ACHN (cell line): Measurements from ENCODE around the gene CWC22.
"Not testable (repeated sequence)": the region's sequence is repeated elsewhere in the genome, so short reads cannot be mapped to it uniquely, and the experiment has no call there.

Source experiments
- DNase-seq: peaks from one replicate; pipeline ENCODE4 v3.0.0-alpha.2; 2015
- in situ Hi-C: cut with HindIII; loops from 2 replicates; pipeline ENCODE4 v1.10.0; 2017; ENCODE audit warnings: low sequenced_read_pairs, low pct_ligation_motif_present, low pct_unique_long_range_greater_than_20kb

Gene CWC22

DNA sequence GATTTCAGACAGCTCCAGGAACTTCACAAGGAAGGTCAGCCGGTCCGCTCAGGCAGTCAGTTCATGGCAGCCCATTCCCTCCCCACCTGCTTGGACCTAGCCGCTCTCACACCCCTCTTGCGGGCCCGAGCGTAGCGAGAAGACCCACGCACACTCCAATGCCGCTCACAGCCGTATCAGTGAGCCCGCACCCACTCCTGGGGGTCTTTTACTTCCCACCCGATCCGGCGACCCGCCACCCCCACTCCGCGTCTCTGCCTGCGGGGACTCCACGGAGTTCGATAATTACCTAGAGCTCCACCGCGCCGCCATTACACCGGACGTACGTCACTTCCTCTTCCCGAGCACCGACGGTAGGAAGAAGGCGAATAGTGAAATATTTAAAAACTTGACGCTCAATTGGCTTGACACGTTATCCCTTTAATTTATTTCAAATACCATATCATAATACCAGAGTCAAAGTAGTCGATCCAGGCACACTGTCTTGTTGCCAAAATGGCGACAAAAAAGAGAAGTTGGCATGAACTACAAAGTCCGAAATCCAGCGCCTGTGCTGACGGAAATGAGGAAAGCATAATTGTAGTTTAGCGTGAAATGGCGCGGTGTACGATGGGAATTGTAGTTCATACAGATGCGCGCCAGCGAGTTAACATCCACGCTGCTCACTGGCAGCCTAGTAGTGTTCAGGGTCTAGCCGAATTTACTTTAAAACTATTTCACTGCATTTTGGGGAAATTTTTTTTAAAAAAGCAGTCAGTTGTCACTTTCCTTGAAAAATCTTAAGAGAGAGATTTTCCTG, at the start of gene CWC22:
TSS of gene CWC22 (minus strand) at position 517 of the 799 bp plus-strand sequence. CDS start 13,956 bp downstream, outside the sequence.
- in situ Hi-C loops = no loop called here
- peak; percentile 94 for DNase-seq

DNA sequence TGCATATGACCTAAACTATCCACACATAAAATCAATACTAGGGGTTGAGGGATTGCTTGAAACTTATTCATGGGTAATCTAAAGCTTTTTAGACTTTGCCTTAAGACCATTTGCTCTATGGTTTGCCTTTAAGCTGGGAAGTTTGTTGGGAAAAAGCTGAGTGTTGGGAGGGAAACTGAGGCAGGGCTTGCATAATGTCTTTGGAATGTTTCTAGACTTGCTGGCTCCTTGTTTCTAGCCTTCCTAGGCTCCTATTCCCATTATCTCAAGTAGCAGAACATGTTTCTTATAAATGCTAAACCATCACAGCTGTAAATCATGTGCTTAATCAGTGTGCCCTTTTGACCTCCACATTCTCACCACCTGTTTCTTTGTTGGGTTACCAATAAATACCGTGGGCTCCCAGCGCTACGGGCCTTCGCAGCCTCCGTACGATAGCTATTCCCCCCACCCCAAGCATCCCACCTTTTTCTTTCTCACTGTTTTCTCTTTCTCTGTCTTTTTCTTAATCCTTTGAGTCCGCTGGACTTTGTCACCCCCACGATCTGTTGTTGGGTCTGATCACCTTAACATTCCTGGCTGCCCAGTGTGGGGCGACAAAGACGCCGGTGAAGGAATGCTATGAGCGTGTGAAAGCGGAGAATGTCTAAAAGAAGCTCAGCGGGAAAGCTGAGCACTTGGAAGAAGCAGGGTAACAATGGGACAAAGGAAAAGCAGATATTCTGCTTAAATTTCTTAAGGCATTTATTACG, 49.4 kb upstream of the CWC22 start:
- in situ Hi-C loops = no loop called here
- no peak for DNase-seq

DNA sequence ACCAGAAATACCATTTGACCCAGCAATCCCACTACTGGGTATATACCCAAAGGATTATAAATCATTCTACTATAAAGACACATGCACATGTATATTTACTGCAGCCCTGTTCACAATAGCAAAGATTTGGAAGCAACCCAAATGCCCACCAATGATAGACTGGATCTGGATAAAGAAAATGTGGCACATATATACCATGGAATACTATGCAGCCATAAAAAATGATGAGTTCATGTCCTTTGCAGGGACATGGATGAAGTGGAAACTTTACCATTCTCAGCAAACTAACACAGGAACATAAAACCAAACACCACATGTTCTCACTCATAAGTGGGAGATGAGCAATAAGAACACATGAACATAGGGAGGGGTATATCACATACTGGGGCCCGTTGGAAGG, 47.5 kb upstream of the CWC22 start:
- in situ Hi-C loops, DNase-seq: not testable (repeated sequence)

DNA sequence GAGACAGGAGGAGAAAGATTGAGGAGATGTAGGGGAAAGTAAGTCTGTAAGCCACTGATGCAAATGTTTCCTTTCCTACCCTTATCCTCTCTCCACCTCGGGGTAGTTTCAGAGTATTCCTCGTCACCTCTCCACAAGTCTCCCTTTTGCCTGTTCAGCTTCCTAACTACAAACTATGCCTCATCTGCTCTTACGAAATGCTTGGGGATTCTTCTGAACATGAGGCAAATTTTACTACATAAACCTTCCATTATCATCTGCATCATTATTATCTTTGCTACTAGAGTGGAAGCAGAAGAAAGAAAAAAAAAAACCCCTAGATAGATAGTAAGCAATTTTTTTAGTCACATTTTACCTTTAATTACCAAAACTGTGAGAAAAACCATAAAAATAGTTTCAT, 43.1 kb upstream of the CWC22 start:
- no peak for DNase-seq
- in situ Hi-C loops = no loop called here

DNA sequence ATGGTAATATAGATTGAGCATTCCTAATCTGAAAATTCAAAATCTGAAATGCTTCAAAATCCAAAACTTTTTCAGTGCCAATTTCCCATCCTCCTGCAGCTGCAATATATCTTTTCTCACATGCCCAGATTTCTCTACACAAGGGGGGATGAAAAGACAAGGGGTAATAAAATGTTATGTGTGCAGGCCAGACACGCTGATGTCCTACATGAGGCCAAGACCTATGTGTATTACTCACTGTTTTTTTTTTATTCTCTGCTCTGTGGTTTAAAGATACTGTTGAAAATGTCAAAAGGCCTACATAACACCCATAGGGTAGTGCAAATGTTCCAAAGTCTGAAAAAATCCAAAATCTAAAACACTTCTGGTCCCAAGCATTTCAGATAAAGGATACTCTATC, 41.2 kb upstream of the CWC22 start:
- no peak for DNase-seq
- in situ Hi-C loops = no loop called here

DNA sequence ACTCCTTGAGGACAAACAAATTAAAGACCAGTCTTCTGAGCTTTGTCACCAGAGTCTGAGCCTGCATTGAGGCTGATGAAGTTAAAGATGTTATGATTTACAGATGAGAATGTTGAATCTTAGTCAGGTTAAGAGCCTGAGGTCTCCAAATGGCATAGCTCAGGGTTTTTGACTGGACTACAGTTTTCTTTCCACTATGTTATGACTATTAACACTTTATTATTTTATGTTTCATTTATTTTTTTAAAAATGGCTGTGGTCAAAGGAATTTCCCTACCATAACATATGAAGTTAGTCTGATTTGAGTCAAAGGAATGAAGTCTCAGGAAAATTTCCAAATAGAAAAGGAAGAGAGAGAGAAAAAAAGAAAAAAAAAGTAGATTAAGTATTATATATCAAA, 39.7 kb upstream of the CWC22 start:
- in situ Hi-C loops = no loop called here
- DNase-seq = no peak

DNA sequence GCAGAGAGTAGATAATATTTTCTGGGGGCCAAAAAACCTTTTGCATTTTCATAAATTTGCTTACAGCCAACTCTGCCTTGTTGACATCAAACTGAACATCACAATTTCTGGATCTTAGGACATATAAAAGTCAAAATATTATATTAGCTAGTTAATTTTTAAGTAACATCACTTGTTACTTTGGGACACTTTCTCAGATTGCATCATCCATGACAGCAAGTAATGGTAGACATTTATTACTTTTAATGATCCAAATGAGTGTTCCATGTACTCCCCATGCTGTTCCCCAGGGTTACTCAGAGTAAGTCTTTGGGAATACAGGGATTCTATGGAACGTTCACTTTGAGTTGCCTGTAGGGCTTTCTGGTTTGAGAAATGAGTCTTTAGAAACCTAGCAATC, 39.1 kb upstream of the CWC22 start:
- no peak for DNase-seq
- in situ Hi-C loops = no loop called here

GRCh38 chr2:180040146-180040925, 33.2 kb upstream of the CWC22 start:
- DNase-seq = no peak

GRCh38 chr2:180038997-180039396, 31.9 kb upstream of the CWC22 start:
- in situ Hi-C loops = no loop called here
- DNase-seq = no peak

More at GRCh38 chr2:180040146-180040925, 33.2 kb upstream of the CWC22 start:
- in situ Hi-C loops = no loop called here

- in situ Hi-C loops = no loop called here
- no peak for DNase-seq
These were observed 27.1 kb upstream of the CWC22 start for GRCh38 chr2:180033993-180034894.

DNA sequence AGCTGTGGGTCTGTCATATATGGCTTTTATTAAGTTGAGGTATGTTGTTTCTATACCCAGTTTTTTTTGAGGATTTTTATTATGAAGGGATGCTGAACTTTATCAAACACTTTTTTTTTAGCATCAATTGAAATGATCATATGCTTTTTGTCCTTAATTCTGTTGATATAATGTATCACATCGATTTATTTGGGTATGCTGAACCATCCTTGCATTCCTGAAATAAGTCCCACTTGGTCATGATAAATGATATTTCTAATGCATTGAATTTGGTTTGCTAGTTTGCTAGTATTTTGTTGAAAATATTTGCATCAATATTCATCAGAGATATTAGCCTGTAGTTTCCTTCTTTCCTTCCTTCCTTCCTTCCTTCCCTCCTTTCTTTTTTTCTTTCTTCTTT, 22.5 kb upstream of the CWC22 start:
- in situ Hi-C loops = no loop called here
- no peak for DNase-seq

DNA sequence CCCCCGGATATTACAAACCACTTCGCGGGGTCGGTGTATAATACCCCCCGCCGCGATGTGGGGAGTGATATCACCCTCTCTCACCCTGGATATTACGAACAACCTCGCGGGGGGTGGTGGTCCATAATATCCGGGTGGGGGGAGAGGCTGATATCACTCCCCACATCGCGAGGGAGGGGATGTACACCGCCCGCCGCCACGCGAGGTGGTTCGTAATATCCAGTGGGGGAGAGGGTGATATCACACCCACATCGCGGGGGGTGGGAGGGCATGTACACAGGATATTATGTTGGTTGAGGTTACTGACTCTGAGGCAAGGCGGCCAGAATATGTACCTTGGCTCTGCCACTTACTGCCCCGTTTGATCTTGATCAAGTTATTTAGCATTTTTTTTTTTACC, 14.8 kb upstream of the CWC22 start:
- in situ Hi-C loops = no loop called here
- no peak for DNase-seq

GRCh38 chr2:180017784-180018183, 10.7 kb upstream of the CWC22 start:
- no peak for DNase-seq
- in situ Hi-C loops = no loop called here

- in situ Hi-C loops = no loop called here
These were observed 9.8 kb upstream of the CWC22 start for GRCh38 chr2:180016937-180017336.

DNA sequence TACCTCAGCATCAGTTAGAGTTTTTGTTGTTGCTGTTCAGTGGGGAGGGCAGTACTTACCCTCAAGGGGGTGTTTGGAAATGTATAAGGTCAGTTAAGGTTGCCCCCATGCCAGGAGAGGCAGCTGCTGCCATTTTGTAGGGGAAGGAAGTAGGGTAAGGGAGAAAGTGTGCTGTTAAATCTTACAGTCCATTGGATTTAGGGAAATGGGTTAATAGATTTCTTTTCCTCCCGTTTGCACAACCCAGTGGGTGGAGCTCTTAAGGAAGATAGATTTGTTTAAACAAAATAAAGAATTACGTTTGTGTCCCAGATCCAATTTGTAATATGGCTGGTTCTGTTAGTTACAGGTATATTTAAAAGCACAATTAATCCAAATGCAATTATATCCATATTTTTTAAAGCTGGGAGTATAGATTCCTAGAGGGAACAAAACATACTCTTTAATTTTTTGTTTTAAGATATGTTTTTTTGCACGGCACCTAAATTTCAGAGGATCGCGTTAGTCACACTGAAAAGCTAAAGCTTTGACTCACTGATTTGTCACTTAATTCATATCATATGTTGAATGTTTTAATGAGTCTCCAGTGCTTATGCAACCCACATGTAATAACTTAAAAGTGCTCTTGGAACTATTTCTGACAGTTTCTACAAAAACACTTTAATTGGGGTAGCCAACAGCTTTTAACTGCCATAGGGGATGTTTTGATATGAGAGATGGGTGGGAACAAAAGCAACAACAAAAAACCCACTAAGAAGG, 9.0 kb upstream of the CWC22 start:
- no peak for DNase-seq

More at GRCh38 chr2:180016937-180017336, 9.8 kb upstream of the CWC22 start:
- DNase-seq = no peak

GRCh38 chr2:180012523-180012922, 5.4 kb upstream of the CWC22 start:
- DNase-seq = no peak
- in situ Hi-C loops = no loop called here

More for the DNA sequence above, 9.0 kb upstream of the CWC22 start:
- in situ Hi-C loops = no loop called here

- in situ Hi-C loops = no loop called here
- no peak for DNase-seq
These were observed 3.6 kb upstream of the CWC22 start for GRCh38 chr2:180010701-180011100.
